Bronchial epithelial cell (primary cell): ENCODE data around the gene GAS7. TPM values are rescaled to one million over a fixed set of nuclear protein-coding genes. Genes with fewer than 3 reads are reported as not detected.

Experiments used
- DNase-seq: peaks from one replicate; pipeline ENCODE4 v3.0.0-alpha.2; 2010; ENCODE audit warnings: low read depth
- FAIRE-seq: peaks from 2 replicates; lab custom pipeline; 2011; peaks lifted over from hg19 to GRCh38; lab: Jason Lieb, UNC
- H3K27me3 ChIP-seq: 2 replicates; pipeline ENCODE4 v1.5.1; 2011; ENCODE audit warnings: low read length; ENCODE audit not compliant: control insufficient read depth, insufficient read depth
- H3K36me3 ChIP-seq: 2 replicates; pipeline ENCODE4 v1.5.1; 2011; ENCODE audit warnings: low read length; ENCODE audit not compliant: control insufficient read depth, insufficient read depth
- H3K4me3 ChIP-seq: 2 replicates; pipeline ENCODE4 v1.5.1; 2011; ENCODE audit warnings: mild to moderate bottlenecking, low read depth, low read length, control low read depth
- total RNA-seq: library from RNA; depleted of rRNA; stranded (reverse); fragments of >200 nt; gene quantifications from 2 replicates; pipeline ENCODE4 v1.2.1, GENCODE V29; 2014
- TF ChIP-seq, protein P1 (sequence below): IDR thresholded peaks from 2 replicates; pipeline ENCODE4 v1.5.1; 2011; ENCODE audit warnings: mild to moderate bottlenecking, moderate library complexity, low read length, control low read depth, inconsistent platforms; ENCODE audit not compliant: insufficient read depth, severe bottlenecking

GAS7 gene
- total RNA-seq, 1 donor from 2014 or later: 1.1 TPM

GRCh38 chr17:10126616-10127501 lies 71.5 kb downstream of the GAS7 start:
- Histone ChIP-seq H3K36me3 (no peaks in the 10 kb centered on the region), H3K4me3 (no peak overlapping the region), H3K27me3 (no peaks in the 10 kb centered on the region)
- no peak for FAIRE-seq
- DNase-seq: no peak
- TF ChIP-seq, protein P1, sequence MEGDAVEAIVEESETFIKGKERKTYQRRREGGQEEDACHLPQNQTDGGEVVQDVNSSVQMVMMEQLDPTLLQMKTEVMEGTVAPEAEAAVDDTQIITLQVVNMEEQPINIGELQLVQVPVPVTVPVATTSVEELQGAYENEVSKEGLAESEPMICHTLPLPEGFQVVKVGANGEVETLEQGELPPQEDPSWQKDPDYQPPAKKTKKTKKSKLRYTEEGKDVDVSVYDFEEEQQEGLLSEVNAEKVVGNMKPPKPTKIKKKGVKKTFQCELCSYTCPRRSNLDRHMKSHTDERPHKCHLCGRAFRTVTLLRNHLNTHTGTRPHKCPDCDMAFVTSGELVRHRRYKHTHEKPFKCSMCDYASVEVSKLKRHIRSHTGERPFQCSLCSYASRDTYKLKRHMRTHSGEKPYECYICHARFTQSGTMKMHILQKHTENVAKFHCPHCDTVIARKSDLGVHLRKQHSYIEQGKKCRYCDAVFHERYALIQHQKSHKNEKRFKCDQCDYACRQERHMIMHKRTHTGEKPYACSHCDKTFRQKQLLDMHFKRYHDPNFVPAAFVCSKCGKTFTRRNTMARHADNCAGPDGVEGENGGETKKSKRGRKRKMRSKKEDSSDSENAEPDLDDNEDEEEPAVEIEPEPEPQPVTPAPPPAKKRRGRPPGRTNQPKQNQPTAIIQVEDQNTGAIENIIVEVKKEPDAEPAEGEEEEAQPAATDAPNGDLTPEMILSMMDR: no peak

- Histone ChIP-seq H3K27me3 (no peaks in the 10 kb centered on the region), H3K4me3 (no peak overlapping the region), H3K36me3 (no peaks in the 10 kb centered on the region)
- DNase-seq (no peak), FAIRE-seq (peak; percentile 81)
- TF ChIP-seq, protein P1: no peak
These were observed 72.2 kb downstream of the GAS7 start for GRCh38 chr17:10126276-10126615.

DNA sequence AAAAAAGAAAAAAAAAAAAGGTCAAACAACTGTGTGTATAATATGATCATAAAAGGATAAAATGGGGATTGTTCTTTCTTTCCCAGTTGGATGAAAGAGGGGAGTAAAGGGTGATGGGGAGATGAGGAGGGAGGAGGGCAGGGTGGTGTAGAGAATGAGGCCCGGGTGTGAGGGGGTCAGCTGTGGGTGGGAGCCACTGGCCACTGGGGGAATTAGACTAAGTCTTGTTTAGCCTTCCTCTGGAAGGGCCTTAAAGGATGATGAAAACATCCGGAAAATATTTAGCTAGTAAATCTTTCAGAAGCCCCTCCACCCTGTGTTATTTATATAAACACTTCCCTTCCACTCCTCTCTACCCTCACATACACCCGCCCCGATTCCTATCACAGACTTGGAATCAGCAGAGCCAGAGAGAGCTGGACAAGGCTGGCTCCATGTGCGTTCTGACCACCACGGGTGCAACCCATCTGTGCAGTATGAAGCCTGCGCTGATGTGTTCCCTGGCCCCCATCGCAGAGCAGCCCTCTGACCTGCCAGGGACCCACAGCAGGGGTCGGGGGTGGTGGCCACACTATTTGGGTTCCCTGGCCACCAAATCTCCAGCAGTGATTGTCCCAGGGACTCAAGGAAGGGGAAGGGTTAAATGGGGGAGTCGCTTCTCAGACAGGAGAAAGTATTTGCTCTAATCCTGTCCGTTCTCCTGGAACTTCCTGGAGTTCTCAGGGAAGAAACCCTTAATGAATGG lies 72.7 kb downstream of the GAS7 start:
- no peaks in the 10 kb centered on the region for H3K36me3 ChIP-seq
- FAIRE-seq: no peak
- no peaks in the 10 kb centered on the region for H3K27me3 ChIP-seq
- TF ChIP-seq, protein P1: no peak
- no peak for DNase-seq
- no peak overlapping the region for H3K4me3 ChIP-seq

DNA sequence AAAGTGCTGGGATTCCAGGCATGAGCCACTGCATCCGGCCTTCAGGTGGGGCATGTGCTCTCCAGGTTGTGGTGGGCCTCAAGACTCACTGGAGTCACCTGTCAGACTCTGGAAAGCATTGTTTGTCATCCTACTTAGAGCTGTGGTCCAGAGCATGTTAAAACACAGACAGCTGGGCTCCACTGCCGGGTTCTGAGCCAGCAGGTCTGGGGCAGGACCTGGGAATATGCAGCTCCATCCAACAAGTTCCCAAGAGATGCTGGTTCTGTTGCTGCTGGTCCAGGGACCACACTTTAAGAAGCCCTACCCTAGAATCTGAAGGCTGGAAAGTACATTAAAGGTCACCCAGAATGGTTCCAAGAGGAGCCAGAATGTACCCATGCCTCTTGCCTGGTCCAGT lies 75.3 kb downstream of the GAS7 start:
- Histone ChIP-seq H3K4me3 (no peak overlapping the region), H3K36me3 (no peaks in the 10 kb centered on the region), H3K27me3 (no peaks in the 10 kb centered on the region)
- FAIRE-seq: peak; percentile 13
- DNase-seq: no peak
- TF ChIP-seq, protein P1: no peak

GRCh38 chr17:10121971-10122707 lies 76.3 kb downstream of the GAS7 start:
- TF ChIP-seq, protein P1: no peak
- Histone ChIP-seq H3K27me3 (no peaks in the 10 kb centered on the region), H3K36me3 (no peaks in the 10 kb centered on the region), H3K4me3 (no peak overlapping the region)
- DNase-seq (no peak), FAIRE-seq (no peak)
